C4-2B (cell line): ENCODE results near the gene ARHGEF19.

Experiments
- H3K27ac ChIP-seq: fragments of 450-650 bp; 2 replicates; pipeline ENCODE4 v1.5.1; 2017
- ZFX ChIP-seq: fragments of 450-650 bp; IDR thresholded peaks from 2 replicates; pipeline ENCODE4 v1.6.1; 2017
- TF ChIP-seq, protein P1 (sequence below): fragments of 450-650 bp; conservative IDR thresholded peaks from 2 replicates; pipeline ENCODE4 v1.5.1; 2017; ENCODE audit warnings: mild to moderate bottlenecking

Gene ARHGEF19

GRCh38 chr1:16148329-16149092 is 63.9 kb downstream of the ARHGEF19 start:
- TF ChIP-seq, protein P1, sequence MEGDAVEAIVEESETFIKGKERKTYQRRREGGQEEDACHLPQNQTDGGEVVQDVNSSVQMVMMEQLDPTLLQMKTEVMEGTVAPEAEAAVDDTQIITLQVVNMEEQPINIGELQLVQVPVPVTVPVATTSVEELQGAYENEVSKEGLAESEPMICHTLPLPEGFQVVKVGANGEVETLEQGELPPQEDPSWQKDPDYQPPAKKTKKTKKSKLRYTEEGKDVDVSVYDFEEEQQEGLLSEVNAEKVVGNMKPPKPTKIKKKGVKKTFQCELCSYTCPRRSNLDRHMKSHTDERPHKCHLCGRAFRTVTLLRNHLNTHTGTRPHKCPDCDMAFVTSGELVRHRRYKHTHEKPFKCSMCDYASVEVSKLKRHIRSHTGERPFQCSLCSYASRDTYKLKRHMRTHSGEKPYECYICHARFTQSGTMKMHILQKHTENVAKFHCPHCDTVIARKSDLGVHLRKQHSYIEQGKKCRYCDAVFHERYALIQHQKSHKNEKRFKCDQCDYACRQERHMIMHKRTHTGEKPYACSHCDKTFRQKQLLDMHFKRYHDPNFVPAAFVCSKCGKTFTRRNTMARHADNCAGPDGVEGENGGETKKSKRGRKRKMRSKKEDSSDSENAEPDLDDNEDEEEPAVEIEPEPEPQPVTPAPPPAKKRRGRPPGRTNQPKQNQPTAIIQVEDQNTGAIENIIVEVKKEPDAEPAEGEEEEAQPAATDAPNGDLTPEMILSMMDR, result no peak
- TF ChIP-seq ZFX, result no peak
- no peak overlapping the region for H3K27ac ChIP-seq
